Measurements from ENCODE around the gene PKP4. TPM values are rescaled to one million over a fixed set of nuclear protein-coding genes. Genes with fewer than 3 reads are reported as not detected.

Gene PKP4
- polyA plus RNA-seq, 1 donor from 2014 or later, result 24.2 TPM

GRCh38 chr2:158656492-158657229 is 199.9 kb downstream of the PKP4 start:
- Histone ChIP-seq H3F3A (ENCODE audit: insufficient read depth, low read length, poor library complexity, severe bottlenecking) (no peaks in the 10 kb centered on the region), H3K27me3 (ENCODE audit: insufficient read depth, low read depth, low read length) (no peaks in the 10 kb centered on the region), H3K4me3 (ENCODE audit: low read length) (no peak overlapping the region), H3K4me2 (ENCODE audit: low read length) (no peak overlapping the region), H3K36me3 (ENCODE audit: insufficient read depth, low read length) (no peaks in the 10 kb centered on the region), H3K27ac (ENCODE audit: low read length) (no peak overlapping the region), H3K9me3 (ENCODE audit: low read length) (no peaks in the 10 kb centered on the region), H3K79me2 (replicated peaks; ENCODE audit: insufficient read depth, low read length) (no peaks in the 10 kb centered on the region), H3K9ac (ENCODE audit: low read length) (no peak overlapping the region), H4K20me1 (ENCODE audit: insufficient read depth) (no peaks in the 10 kb centered on the region), H3K9me2 (ENCODE audit: insufficient read depth, low read length) (no peaks in the 10 kb centered on the region), H2AFZ (ENCODE audit: low read depth, low read length) (no peak overlapping the region)
- TF ChIP-seq, protein P1, sequence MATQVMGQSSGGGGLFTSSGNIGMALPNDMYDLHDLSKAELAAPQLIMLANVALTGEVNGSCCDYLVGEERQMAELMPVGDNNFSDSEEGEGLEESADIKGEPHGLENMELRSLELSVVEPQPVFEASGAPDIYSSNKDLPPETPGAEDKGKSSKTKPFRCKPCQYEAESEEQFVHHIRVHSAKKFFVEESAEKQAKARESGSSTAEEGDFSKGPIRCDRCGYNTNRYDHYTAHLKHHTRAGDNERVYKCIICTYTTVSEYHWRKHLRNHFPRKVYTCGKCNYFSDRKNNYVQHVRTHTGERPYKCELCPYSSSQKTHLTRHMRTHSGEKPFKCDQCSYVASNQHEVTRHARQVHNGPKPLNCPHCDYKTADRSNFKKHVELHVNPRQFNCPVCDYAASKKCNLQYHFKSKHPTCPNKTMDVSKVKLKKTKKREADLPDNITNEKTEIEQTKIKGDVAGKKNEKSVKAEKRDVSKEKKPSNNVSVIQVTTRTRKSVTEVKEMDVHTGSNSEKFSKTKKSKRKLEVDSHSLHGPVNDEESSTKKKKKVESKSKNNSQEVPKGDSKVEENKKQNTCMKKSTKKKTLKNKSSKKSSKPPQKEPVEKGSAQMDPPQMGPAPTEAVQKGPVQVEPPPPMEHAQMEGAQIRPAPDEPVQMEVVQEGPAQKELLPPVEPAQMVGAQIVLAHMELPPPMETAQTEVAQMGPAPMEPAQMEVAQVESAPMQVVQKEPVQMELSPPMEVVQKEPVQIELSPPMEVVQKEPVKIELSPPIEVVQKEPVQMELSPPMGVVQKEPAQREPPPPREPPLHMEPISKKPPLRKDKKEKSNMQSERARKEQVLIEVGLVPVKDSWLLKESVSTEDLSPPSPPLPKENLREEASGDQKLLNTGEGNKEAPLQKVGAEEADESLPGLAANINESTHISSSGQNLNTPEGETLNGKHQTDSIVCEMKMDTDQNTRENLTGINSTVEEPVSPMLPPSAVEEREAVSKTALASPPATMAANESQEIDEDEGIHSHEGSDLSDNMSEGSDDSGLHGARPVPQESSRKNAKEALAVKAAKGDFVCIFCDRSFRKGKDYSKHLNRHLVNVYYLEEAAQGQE (IDR thresholded peaks at IDR 0.05; ENCODE audit: borderline replicate concordance), result no peak
- TF ChIP-seq MXI1 (conservative IDR thresholded peaks at IDR 0.05; ENCODE audit: poor library complexity, severe bottlenecking) (no peak), TAF1 (IDR thresholded peaks at IDR 0.05; ENCODE audit: low read depth) (no peak), EP300 (conservative IDR thresholded peaks at IDR 0.05; ENCODE audit: poor library complexity, severe bottlenecking) (no peak), SMC3 (conservative IDR thresholded peaks at IDR 0.05; ENCODE audit: poor library complexity) (no peak), RAD21 (conservative IDR thresholded peaks at IDR 0.05) (no peak), CTCF (IDR thresholded peaks at IDR 0.05; ENCODE audit: poor library complexity, severe bottlenecking) (no peak), EZH2 (IDR thresholded peaks at IDR 0.05; ENCODE audit: borderline replicate concordance, insufficient read depth, low read length, poor library complexity, severe bottlenecking) (no peak), POLR2AphosphoS5 (IDR thresholded peaks at IDR 0.05) (no peak)

DNA sequence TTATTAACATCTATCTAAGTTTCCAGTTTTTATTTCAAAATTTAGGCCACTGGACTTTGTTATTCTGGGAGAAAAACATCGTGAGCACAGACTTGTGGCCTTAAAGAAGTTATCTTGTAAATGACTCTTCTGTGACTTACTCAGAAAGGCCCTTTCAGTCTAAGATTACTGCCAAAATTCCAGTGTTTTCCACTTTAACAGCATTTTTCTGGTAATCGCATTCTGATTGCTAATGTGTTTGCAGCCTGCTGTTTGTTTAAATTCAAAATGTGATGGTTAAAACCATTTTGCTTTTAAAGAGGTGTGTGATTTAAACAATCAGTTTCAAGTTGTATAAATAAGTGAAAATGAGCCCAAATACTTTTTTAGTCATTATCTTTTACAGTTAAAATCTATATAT is 201.6 kb downstream of the PKP4 start:
- Histone ChIP-seq H3K27ac (ENCODE audit: low read length) (no peak overlapping the region), H3F3A (ENCODE audit: insufficient read depth, low read length, poor library complexity, severe bottlenecking) (no peaks in the 10 kb centered on the region), H3K79me2 (replicated peaks; ENCODE audit: insufficient read depth, low read length) (no peaks in the 10 kb centered on the region), H3K4me2 (ENCODE audit: low read length) (no peak overlapping the region), H3K36me3 (ENCODE audit: insufficient read depth, low read length) (no peaks in the 10 kb centered on the region), H3K9me2 (ENCODE audit: insufficient read depth, low read length) (no peaks in the 10 kb centered on the region), H3K27me3 (ENCODE audit: insufficient read depth, low read depth, low read length) (no peaks in the 10 kb centered on the region), H2AFZ (ENCODE audit: low read depth, low read length) (no peak overlapping the region), H3K9me3 (ENCODE audit: low read length) (no peaks in the 10 kb centered on the region), H3K4me3 (ENCODE audit: low read length) (no peak overlapping the region), H4K20me1 (ENCODE audit: insufficient read depth) (no peaks in the 10 kb centered on the region), H3K9ac (ENCODE audit: low read length) (no peak overlapping the region)
- no peak for TF ChIP-seq TAF1 (IDR thresholded peaks at IDR 0.05; ENCODE audit: low read depth)
- TF ChIP-seq CTCF (IDR thresholded peaks at IDR 0.05; ENCODE audit: poor library complexity, severe bottlenecking), result no peak
- TF ChIP-seq MXI1 (conservative IDR thresholded peaks at IDR 0.05; ENCODE audit: poor library complexity, severe bottlenecking), result no peak
- TF ChIP-seq, protein P1 (IDR thresholded peaks at IDR 0.05; ENCODE audit: borderline replicate concordance), result no peak
- TF ChIP-seq EP300 (conservative IDR thresholded peaks at IDR 0.05; ENCODE audit: poor library complexity, severe bottlenecking), result no peak
- TF ChIP-seq SMC3 (conservative IDR thresholded peaks at IDR 0.05; ENCODE audit: poor library complexity), result no peak
- TF ChIP-seq EZH2 (IDR thresholded peaks at IDR 0.05; ENCODE audit: borderline replicate concordance, insufficient read depth, low read length, poor library complexity, severe bottlenecking), result no peak
- TF ChIP-seq POLR2AphosphoS5 (IDR thresholded peaks at IDR 0.05), result no peak
- TF ChIP-seq RAD21 (conservative IDR thresholded peaks at IDR 0.05), result no peak
